Suprapubic skin (tissue), 4 donors: ENCODE results near the gene RARS1. TPM values are rescaled to one million over a fixed set of nuclear protein-coding genes. Genes with fewer than 3 reads are reported as not detected.

ENCODE experiments used
- DNase-seq, 2 donors: peaks; one replicate each; pipeline ENCODE4 v3.0.0-alpha.2; 2019; ENCODE audit warnings: low spot score in 2 of 2
- H3K27ac ChIP-seq: fragments of 200-600 bp; sonication (generic); one replicate; pipeline ENCODE4 v1.5.1; 2019
- H3K27me3 ChIP-seq: fragments of 200-600 bp; sonication (generic); one replicate; pipeline ENCODE4 v1.5.1; 2019
- H3K36me3 ChIP-seq: fragments of 200-600 bp; sonication (generic); one replicate; pipeline ENCODE4 v1.5.1; 2019
- H3K4me1 ChIP-seq: fragments of 200-600 bp; sonication (generic); one replicate; pipeline ENCODE4 v1.5.1; 2019
- H3K4me3 ChIP-seq: fragments of 200-600 bp; sonication (generic); one replicate; pipeline ENCODE4 v1.5.1; 2019; ENCODE audit warnings: mild to moderate bottlenecking
- H3K9me3 ChIP-seq: fragments of 200-600 bp; sonication (generic); one replicate; pipeline ENCODE4 v1.5.1; 2019
- EP300 ChIP-seq: sonication (generic); formaldehyde crosslinking; IDR thresholded peaks from one replicate; pipeline ENCODE4 v1.6.1; 2017; ENCODE audit warnings: antibody characterized with exemption
- POLR2A ChIP-seq, 2 donors: fragments of 450-650 bp; IDR thresholded peaks; one replicate each; pipeline ENCODE4 v1.6.1; 2017; ENCODE audit warnings: antibody characterized with exemption in 2 of 2, mild to moderate bottlenecking in 2 of 2, moderate library complexity in 2 of 2
- POLR2AphosphoS5 ChIP-seq, 3 donors: sonication (generic); formaldehyde crosslinking; IDR thresholded peaks; one replicate each; pipeline ENCODE4 v1.6.1; 2017; ENCODE audit warnings: antibody characterized with exemption in 3 of 3
- WGBS: methylation state at CpG from one replicate; pipeline ENCODE4 v1.1.5; 2018; 5-methylcytosine and 5-hydroxymethylcytosine counted together
- total RNA-seq, 4 donors: library from RNA; depleted of rRNA; stranded (reverse); fragments of >200 nt; gene quantifications; one replicate each; pipeline ENCODE4 v1.1.0, GENCODE V29; 2016
- TF ChIP-seq, protein P1 (sequence below), 2 donors: fragments of 200-600 bp in 1 of 2; fragments of 450-650 bp in 1 of 2; sonication (generic) in 1 of 2; IDR thresholded peaks; one replicate each; pipeline ENCODE4 v1.5.1; 2016 to 2019; ENCODE audit warnings: antibody characterized with exemption in 2 of 2, mild to moderate bottlenecking in 1 of 2, moderate library complexity in 1 of 2

The RARS1 gene
- 100 to 1,000 TPM in 1 of 4 donors, 10 to 100 TPM in 3; 58.6 to 129 (median 77.0) TPM for total RNA-seq

DNA sequence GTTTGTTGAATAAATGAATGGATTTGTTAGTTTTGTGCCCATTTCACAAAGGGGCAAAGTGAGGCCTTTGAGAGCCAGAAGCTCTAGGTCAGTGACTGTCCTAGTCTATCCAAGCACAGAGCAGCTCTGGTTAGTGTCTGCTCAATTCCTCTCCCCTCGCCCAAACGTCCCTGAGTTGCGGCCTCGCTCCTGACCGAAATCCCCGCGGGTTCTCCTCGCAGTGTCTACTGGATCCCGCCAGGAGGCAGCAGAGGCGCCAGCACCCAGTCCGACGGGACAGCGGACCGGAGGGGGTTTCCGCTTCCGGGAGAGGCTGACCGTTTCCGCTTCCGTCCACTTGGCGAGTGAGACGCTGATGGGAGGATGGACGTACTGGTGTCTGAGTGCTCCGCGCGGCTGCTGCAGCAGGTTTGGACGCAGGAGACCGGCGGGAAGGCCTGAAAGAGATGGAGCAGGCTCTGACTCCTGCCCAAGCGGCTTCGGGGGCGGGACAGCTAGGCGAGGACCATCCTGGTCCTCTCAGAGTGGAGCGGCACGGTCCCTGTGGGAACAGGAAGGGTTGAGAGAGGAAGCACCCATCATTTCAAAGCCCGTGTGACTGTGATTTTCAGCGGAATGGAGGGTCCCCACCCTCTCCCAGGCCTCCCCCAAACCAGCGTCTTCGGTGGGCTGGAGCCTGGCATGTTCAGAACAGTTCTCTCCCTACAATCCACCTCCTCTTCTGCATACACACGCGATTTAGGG is at the start of gene RARS1:
TSS of gene RARS1 (plus strand) at position 336 of the 744 bp plus-strand sequence. CDS start at position 364, 28 bp downstream.
- peaks cover 3% of the 10 kb centered on the region for H3K27me3 ChIP-seq
- WGBS = under 1% methylated on average over 40 of the region's 40 CpGs
- H3K36me3 ChIP-seq = peaks cover 33% of the 10 kb centered on the region
- peak within 1 kb of the TSS; percentile 75 for H3K27ac ChIP-seq
- peak; percentile 95 for DNase-seq
- H3K9me3 ChIP-seq = no peaks in the 10 kb centered on the region
- H3K4me1 ChIP-seq = peaks cover 12% of the 10 kb centered on the region
- H3K4me3 ChIP-seq = peak within 1 kb of the TSS; percentile 84
- TF ChIP-seq POLR2AphosphoS5 (IDR thresholded peaks at IDR 0.05) (peak in 2 of 3 donors; percentile 47 to 68), EP300 (no peak), POLR2A (IDR thresholded peaks at IDR 0.05) (peak; percentile 56 to 84)
- TF ChIP-seq, protein P1, sequence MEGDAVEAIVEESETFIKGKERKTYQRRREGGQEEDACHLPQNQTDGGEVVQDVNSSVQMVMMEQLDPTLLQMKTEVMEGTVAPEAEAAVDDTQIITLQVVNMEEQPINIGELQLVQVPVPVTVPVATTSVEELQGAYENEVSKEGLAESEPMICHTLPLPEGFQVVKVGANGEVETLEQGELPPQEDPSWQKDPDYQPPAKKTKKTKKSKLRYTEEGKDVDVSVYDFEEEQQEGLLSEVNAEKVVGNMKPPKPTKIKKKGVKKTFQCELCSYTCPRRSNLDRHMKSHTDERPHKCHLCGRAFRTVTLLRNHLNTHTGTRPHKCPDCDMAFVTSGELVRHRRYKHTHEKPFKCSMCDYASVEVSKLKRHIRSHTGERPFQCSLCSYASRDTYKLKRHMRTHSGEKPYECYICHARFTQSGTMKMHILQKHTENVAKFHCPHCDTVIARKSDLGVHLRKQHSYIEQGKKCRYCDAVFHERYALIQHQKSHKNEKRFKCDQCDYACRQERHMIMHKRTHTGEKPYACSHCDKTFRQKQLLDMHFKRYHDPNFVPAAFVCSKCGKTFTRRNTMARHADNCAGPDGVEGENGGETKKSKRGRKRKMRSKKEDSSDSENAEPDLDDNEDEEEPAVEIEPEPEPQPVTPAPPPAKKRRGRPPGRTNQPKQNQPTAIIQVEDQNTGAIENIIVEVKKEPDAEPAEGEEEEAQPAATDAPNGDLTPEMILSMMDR (IDR thresholded peaks at IDR 0.05) = peak; percentile 91 to 98

DNA sequence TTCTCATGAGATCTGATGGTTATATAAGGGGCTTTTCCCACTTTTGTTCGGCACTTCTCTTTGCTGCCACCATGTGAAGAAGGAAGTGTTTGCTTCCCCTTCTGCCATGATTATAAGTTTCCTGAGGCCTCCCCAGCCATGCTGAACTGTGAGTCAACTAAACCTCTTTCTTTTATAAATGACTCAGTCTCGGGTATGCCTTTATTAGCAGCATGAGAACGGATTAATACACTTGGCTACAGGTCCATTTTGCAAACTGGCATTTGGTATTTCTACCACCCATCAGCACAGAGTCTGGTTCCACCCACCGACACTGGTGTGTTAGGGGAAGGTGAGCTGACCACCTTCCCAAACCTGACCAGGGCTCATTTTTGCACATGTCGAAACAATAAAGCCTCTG is 47.9 kb upstream of the RARS1 start:
- H3K36me3 ChIP-seq = peaks cover 7% of the 10 kb centered on the region
- no peaks in the 10 kb centered on the region for H3K4me1 ChIP-seq
- 78% methylated on average over 5 of the region's 5 CpGs for WGBS
- H3K27ac ChIP-seq = no peak overlapping the region
- DNase-seq = no peak
- no peaks in the 10 kb centered on the region for H3K27me3 ChIP-seq
- no peak overlapping the region for H3K4me3 ChIP-seq
- TF ChIP-seq, protein P1 (IDR thresholded peaks at IDR 0.05) = no peak
- TF ChIP-seq POLR2A (IDR thresholded peaks at IDR 0.05) = no peak
- TF ChIP-seq POLR2AphosphoS5 (IDR thresholded peaks at IDR 0.05) = no peak
- TF ChIP-seq EP300 = no peak
- no peaks in the 10 kb centered on the region for H3K9me3 ChIP-seq

GRCh38 chr5:168443533-168443932 is 42.7 kb upstream of the RARS1 start:
- DNase-seq = no peak
- H3K27me3 ChIP-seq = no peaks in the 10 kb centered on the region
- H3K9me3 ChIP-seq = no peaks in the 10 kb centered on the region
- H3K4me3 ChIP-seq = no peak overlapping the region
- TF ChIP-seq EP300 (no peak), POLR2AphosphoS5 (IDR thresholded peaks at IDR 0.05) (no peak), POLR2A (IDR thresholded peaks at IDR 0.05) (no peak)
- TF ChIP-seq, protein P1 (IDR thresholded peaks at IDR 0.05) = no peak
- no peak overlapping the region for H3K27ac ChIP-seq
- H3K4me1 ChIP-seq = no peaks in the 10 kb centered on the region
- peaks cover 11% of the 10 kb centered on the region for H3K36me3 ChIP-seq

- Histone ChIP-seq H3K27ac (no peak overlapping the region), H3K9me3 (no peaks in the 10 kb centered on the region), H3K4me1 (peaks cover 4% of the 10 kb centered on the region), H3K4me3 (no peak overlapping the region), H3K27me3 (no peaks in the 10 kb centered on the region), H3K36me3 (peaks cover 11% of the 10 kb centered on the region)
- no peak for DNase-seq
- WGBS = 89% methylated on average over 4 of the region's 4 CpGs
- TF ChIP-seq POLR2AphosphoS5 (IDR thresholded peaks at IDR 0.05) = no peak
- no peak for TF ChIP-seq EP300
- no peak for TF ChIP-seq POLR2A (IDR thresholded peaks at IDR 0.05)
These were observed 42.1 kb upstream of the RARS1 start for GRCh38 chr5:168443950-168444700.

DNA sequence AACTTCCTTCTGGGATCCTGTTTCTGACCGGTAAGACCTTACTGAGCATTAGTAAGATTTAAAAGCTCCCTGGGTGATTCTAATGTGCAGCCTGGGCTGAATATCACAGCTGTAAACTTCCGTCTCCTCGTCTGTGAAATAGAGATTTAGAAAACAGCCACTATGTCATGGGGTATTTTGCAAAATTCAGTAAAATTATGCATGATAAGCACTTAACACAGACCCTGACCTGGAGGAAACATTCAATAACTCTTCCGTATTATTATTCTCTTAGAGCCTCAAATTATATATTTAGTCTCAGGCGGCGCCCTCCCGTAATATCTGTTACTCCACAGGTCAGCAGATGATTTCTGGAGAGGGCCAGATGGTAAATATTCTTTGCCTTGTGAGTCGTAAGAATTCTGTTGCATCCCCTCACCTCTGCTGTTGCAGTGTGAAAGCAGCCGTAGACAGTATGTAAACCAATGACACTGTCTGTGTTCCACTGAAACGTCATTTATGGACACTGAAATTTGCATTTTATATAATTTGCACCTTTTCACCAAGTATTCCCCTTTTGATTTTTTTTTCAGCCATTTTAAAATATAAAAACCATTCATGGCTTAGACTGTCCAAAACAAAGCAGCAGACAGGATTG is 39.2 kb upstream of the RARS1 start:
- H3K4me3 ChIP-seq = no peak overlapping the region
- DNase-seq = no peak
- no peak overlapping the region for H3K27ac ChIP-seq
- H3K36me3 ChIP-seq = peaks cover 3% of the 10 kb centered on the region
- peaks cover 13% of the 10 kb centered on the region for H3K4me1 ChIP-seq
- no peaks in the 10 kb centered on the region for H3K27me3 ChIP-seq
- no peak for TF ChIP-seq POLR2AphosphoS5 (IDR thresholded peaks at IDR 0.05)
- no peak for TF ChIP-seq POLR2A (IDR thresholded peaks at IDR 0.05)
- TF ChIP-seq EP300 = no peak
- TF ChIP-seq, protein P1 (IDR thresholded peaks at IDR 0.05) = no peak
- WGBS = 84% methylated on average over 10 of the region's 10 CpGs
- H3K9me3 ChIP-seq = no peaks in the 10 kb centered on the region
